K562 (cell line): Measurements from ENCODE around the gene STAU1. TPM values are rescaled to one million over a fixed set of nuclear protein-coding genes. Genes with fewer than 3 reads are reported as not detected.

Experiments
- CXXC5 ChIP-seq: fragments of 250-450 bp; sonication (Bioruptor Pico); IDR thresholded peaks from 2 replicates; pipeline ENCODE4 v1.8.0; 2022; ENCODE audit warnings: inconsistent platforms, mild to moderate bottlenecking, moderate library complexity
- EGR1 ChIP-seq: fragments of 450-650 bp; conservative IDR thresholded peaks from 2 replicates; pipeline ENCODE4 v1.6.1; 2017; ENCODE audit warnings: mild to moderate bottlenecking
- GATAD2B ChIP-seq: fragments of 450-650 bp; IDR thresholded peaks from 2 replicates; pipeline ENCODE4 v1.6.1; 2017; ENCODE audit warnings: mild to moderate bottlenecking, borderline replicate concordance
- NCOA6 ChIP-seq: fragments of 450-650 bp; IDR thresholded peaks from 2 replicates; pipeline ENCODE4 v1.6.1; 2017; ENCODE audit warnings: mild to moderate bottlenecking
- POLR2A ChIP-seq: fragments of 450-650 bp; conservative IDR thresholded peaks from 2 replicates; pipeline ENCODE4 v1.6.1; 2016
- RNF2 ChIP-seq: sonication (generic); IDR thresholded peaks from 2 replicates; pipeline ENCODE4 v1.6.1; 2016
- SMAD3 ChIP-seq: fragments of 450-650 bp; formaldehyde crosslinking; conservative IDR thresholded peaks from 2 replicates; pipeline ENCODE4 v1.4.0; 2020; ENCODE audit warnings: mild to moderate bottlenecking
- TAF1 ChIP-seq: IDR thresholded peaks from 2 replicates; pipeline ENCODE4 v1.6.1; 2011; ENCODE audit warnings: mild to moderate bottlenecking, low read length, moderate library complexity; ENCODE audit not compliant: insufficient read depth, control insufficient read depth, severe bottlenecking; ENCODE audit errors: extremely low read depth
- THRA ChIP-seq: fragments of 450-650 bp; IDR thresholded peaks from 2 replicates; pipeline ENCODE4 v1.6.1; 2017; ENCODE audit warnings: mild to moderate bottlenecking, moderate library complexity
- ZNF197 ChIP-seq: fragments of 200-800 bp; sonication (Bioruptor generic); IDR thresholded peaks from 2 replicates; pipeline ENCODE4 v1.6.1; 2016; ENCODE audit warnings: low read depth, missing genetic modification characterization, missing compliant biosample characterization
- ZNF24 ChIP-seq: fragments of 450-650 bp; IDR thresholded peaks from 2 replicates; pipeline ENCODE4 v1.6.1; 2016
- polyA plus RNA-seq, 8 experiments: library from polyadenylated mRNA; depleted of rRNA in 4 of 8; stranded (reverse) in 5 of 8; unstranded in 3 of 8; fragments of >200 nt; fragmentation: Nextera tagmentation in 2 of 8; fragmentation: Illumina TruSeq in 1 of 8; extraction: Ambion mirVana in 2 of 8; extraction: Trizol in 1 of 8; gene quantifications; 2 replicates each; pipeline versions ENCODE4 v1.2.1 to v1.2.3, GENCODE V29; 2011 to 2014; ENCODE audit warnings: inconsistent platforms in 1 of 8, missing spikeins in 1 of 8
- total RNA-seq, 7 experiments: library from RNA; depleted of rRNA in 6 of 7; stranded (reverse); fragments of >200 nt in 6 of 7; fragmentation: Illumina TruSeq in 2 of 7; extraction: Trizol in 2 of 7; gene quantifications; 2 replicates each; pipeline versions ENCODE4 v1.2.1 to v1.2.3, GENCODE V29; 2011 to 2021; ENCODE audit warnings: low replicate concordance in 1 of 7
- TF ChIP-seq, protein P1 (sequence below), 2 experiments: fragments of 150-350 bp in 1 of 2; IDR thresholded peaks; 2 replicates each; pipeline ENCODE4 v1.6.1; 2012 to 2016; ENCODE audit warnings: low read depth in 2 of 2, low read length in 2 of 2, mild to moderate bottlenecking in 1 of 2, moderate library complexity in 1 of 2
- TF ChIP-seq, protein P2 (sequence below): fragments of 450-650 bp; conservative IDR thresholded peaks from 2 replicates; pipeline ENCODE4 v1.6.1; 2016; ENCODE audit warnings: missing genetic modification characterization, low read depth, mild to moderate bottlenecking, control low read depth, missing compliant biosample characterization
- TF ChIP-seq, protein P3 (sequence below): fragments of 450-650 bp; IDR thresholded peaks from 2 replicates; pipeline ENCODE4 v1.6.1; 2014; ENCODE audit warnings: low read depth, mild to moderate bottlenecking, moderate library complexity, borderline replicate concordance
- TF ChIP-seq, protein P4 (sequence below), 2 experiments: IDR thresholded peaks; 2 replicates each; pipeline ENCODE4 v1.6.1; 2012; ENCODE audit warnings: improper control_type of control experiment in 2 of 2, low read depth in 2 of 2, low read length in 2 of 2, borderline replicate concordance in 1 of 2

The STAU1 gene
- total and polyA plus RNA-seq, 9 of the 15 experiments (the other 6 are each of a cell fraction or from before 2014, with no cell fraction given): 18.0 to 106 (median 50.6) TPM

DNA sequence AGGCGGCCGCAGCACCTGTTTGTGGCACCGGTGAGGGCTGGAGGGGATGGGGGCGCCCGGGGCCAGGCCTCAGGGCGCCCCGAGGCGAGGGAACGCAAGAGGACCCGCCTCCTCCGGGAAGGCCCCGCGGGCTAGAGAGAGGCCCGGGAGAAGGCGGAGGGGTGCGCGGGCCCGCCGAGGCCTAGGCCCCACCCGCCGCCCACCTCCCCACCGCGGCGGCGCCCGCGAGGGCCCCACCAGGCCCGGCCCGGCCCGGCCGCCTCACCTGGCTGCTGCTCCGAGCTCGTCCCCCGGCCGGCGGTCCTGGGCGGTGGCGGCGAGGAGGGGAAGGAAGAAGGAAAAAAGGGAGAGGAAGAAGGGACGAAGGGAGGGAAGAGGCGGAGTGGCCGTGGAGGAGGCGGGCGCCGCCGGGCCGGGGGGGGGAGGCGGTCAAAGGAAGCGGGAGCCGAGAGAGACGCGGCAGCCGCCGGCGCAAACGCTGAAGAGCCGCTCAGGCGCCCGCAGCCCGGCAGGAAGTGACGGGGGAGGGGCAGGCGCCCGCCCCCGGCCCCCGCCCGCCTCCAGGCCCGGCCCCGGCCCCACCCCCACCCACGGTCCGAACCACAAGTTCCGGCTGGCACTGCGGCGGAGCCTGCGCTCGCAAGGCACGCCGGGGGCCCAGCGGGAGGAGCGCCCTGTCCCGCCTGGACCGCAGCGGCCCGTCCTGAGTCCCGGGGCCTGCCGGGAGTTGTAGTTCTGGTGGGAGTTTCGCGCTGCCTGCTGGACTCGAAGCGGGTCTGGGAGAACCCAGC is at the start of gene STAU1 (continued):
- TF ChIP-seq SMAD3 (CRISPR knock-in tag) (0 out of 2 replicates have a peak, but pooled peaks have one; percentile 22), POLR2A (peak; percentile 80), EGR1 (peak; percentile 30; the same call in 1 of the 2 replicates), GATAD2B (peak; percentile 67; the same call in 1 of the 2 replicates), ZNF24 (no peak), NCOA6 (no peak), CXXC5 (CRISPR knock-in tag) (peak; percentile 74), RNF2 (0 out of 2 replicates have a peak, but pooled peaks have one; percentile 43), THRA (no peak), ZNF197 (peak; percentile 94), TAF1 (peak; percentile 86)
- TF ChIP-seq, protein P1, sequence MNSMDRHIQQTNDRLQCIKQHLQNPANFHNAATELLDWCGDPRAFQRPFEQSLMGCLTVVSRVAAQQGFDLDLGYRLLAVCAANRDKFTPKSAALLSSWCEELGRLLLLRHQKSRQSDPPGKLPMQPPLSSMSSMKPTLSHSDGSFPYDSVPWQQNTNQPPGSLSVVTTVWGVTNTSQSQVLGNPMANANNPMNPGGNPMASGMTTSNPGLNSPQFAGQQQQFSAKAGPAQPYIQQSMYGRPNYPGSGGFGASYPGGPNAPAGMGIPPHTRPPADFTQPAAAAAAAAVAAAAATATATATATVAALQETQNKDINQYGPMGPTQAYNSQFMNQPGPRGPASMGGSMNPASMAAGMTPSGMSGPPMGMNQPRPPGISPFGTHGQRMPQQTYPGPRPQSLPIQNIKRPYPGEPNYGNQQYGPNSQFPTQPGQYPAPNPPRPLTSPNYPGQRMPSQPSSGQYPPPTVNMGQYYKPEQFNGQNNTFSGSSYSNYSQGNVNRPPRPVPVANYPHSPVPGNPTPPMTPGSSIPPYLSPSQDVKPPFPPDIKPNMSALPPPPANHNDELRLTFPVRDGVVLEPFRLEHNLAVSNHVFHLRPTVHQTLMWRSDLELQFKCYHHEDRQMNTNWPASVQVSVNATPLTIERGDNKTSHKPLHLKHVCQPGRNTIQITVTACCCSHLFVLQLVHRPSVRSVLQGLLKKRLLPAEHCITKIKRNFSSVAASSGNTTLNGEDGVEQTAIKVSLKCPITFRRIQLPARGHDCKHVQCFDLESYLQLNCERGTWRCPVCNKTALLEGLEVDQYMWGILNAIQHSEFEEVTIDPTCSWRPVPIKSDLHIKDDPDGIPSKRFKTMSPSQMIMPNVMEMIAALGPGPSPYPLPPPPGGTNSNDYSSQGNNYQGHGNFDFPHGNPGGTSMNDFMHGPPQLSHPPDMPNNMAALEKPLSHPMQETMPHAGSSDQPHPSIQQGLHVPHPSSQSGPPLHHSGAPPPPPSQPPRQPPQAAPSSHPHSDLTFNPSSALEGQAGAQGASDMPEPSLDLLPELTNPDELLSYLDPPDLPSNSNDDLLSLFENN (IDR thresholded peaks at IDR 0.05; ENCODE audit: low read depth in 2 of 2, low read length in 2 of 2): no peak
- TF ChIP-seq, protein P2, sequence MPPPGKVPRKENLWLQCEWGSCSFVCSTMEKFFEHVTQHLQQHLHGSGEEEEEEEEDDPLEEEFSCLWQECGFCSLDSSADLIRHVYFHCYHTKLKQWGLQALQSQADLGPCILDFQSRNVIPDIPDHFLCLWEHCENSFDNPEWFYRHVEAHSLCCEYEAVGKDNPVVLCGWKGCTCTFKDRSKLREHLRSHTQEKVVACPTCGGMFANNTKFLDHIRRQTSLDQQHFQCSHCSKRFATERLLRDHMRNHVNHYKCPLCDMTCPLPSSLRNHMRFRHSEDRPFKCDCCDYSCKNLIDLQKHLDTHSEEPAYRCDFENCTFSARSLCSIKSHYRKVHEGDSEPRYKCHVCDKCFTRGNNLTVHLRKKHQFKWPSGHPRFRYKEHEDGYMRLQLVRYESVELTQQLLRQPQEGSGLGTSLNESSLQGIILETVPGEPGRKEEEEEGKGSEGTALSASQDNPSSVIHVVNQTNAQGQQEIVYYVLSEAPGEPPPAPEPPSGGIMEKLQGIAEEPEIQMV (tag): no peak
- TF ChIP-seq, protein P3, sequence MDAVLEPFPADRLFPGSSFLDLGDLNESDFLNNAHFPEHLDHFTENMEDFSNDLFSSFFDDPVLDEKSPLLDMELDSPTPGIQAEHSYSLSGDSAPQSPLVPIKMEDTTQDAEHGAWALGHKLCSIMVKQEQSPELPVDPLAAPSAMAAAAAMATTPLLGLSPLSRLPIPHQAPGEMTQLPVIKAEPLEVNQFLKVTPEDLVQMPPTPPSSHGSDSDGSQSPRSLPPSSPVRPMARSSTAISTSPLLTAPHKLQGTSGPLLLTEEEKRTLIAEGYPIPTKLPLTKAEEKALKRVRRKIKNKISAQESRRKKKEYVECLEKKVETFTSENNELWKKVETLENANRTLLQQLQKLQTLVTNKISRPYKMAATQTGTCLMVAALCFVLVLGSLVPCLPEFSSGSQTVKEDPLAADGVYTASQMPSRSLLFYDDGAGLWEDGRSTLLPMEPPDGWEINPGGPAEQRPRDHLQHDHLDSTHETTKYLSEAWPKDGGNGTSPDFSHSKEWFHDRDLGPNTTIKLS: peak; percentile 77; the same call in 1 of the 2 replicates
- TF ChIP-seq, protein P4, sequence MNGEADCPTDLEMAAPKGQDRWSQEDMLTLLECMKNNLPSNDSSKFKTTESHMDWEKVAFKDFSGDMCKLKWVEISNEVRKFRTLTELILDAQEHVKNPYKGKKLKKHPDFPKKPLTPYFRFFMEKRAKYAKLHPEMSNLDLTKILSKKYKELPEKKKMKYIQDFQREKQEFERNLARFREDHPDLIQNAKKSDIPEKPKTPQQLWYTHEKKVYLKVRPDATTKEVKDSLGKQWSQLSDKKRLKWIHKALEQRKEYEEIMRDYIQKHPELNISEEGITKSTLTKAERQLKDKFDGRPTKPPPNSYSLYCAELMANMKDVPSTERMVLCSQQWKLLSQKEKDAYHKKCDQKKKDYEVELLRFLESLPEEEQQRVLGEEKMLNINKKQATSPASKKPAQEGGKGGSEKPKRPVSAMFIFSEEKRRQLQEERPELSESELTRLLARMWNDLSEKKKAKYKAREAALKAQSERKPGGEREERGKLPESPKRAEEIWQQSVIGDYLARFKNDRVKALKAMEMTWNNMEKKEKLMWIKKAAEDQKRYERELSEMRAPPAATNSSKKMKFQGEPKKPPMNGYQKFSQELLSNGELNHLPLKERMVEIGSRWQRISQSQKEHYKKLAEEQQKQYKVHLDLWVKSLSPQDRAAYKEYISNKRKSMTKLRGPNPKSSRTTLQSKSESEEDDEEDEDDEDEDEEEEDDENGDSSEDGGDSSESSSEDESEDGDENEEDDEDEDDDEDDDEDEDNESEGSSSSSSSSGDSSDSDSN (IDR thresholded peaks at IDR 0.05; ENCODE audit: borderline replicate concordance in 1 of 2, low read depth in 2 of 2, low read length in 2 of 2): peak in 1 of 2 experiments; percentile 42; a peak in 2 of 4 replicates
